ENCODE measurements around the gene RHBDD1.

The RHBDD1 gene

GRCh38 chr2:226847090-226847489 is 11.2 kb downstream of the RHBDD1 start:
- DNase-seq: no peak

GRCh38 chr2:226847511-226847910 is 11.7 kb downstream of the RHBDD1 start:
- DNase-seq: no peak

DNA sequence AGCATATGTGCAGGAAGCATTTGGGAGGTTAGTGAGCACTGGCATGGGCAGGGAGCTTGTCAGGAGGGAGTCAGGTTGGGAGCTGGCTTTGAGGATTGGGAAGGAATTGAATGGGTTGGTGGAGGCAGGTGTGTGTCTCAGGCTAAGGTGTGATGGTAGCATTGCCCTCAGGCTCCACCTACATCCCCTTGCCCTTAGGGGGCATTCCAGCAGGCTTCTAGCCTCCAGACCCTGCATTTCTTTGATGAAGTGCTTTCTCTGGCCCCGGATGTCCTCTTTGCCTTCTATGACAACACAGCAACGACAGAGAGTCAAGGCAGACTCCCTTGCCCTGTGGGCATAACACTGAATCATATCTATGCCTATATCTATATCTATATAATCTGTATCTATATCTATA is 13.5 kb downstream of the RHBDD1 start:
- no peak for DNase-seq

- no peak for DNase-seq
Observed at GRCh38 chr2:226850024-226850423, 14.2 kb downstream of the RHBDD1 start.

GRCh38 chr2:226855787-226856186 is 19.9 kb downstream of the RHBDD1 start:
- DNase-seq: no peak

- no peak for DNase-seq
Observed at GRCh38 chr2:226860087-226860486, 24.2 kb downstream of the RHBDD1 start.

DNA sequence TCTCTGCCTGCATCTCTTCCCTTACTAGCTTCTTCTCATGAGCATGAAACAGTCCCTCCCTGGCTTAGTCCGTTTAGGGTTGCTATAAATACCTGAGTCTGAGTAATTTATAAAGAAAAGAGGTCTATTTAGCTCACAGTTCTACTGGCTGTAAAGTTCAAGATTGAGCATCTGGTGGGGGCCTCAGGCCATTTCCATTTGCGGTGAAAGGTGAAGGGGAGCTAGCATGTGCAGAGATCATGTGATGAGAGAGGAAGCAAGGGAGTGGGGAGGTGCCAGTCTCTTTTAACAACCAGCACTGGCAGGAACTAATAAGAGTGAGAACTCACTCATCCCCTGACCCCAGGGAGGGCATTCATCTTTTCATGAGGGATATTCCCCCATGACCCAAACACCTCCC is 26.8 kb downstream of the RHBDD1 start:
- DNase-seq: no peak

- DNase-seq: no peak
Observed at GRCh38 chr2:226865273-226865672, 29.4 kb downstream of the RHBDD1 start.

DNA sequence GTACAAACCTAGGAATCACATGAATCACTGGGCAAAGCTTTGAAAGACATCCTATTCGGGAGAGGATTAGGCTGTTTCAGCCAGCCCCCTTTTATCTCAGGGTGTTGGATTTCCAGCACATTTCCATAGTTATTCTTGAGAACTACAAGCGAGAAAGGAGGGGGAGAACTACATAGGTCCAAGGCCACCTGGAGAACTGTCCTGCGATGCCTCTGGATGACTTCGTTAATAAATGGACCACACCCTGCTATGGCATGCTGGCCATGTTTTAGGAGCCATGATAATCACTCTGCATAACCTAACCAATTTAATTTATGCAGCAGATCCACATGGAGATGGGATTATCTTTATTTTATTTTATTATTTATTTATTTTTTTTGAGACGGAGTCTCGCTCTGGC is 29.9 kb downstream of the RHBDD1 start:
- no peak for DNase-seq

DNA sequence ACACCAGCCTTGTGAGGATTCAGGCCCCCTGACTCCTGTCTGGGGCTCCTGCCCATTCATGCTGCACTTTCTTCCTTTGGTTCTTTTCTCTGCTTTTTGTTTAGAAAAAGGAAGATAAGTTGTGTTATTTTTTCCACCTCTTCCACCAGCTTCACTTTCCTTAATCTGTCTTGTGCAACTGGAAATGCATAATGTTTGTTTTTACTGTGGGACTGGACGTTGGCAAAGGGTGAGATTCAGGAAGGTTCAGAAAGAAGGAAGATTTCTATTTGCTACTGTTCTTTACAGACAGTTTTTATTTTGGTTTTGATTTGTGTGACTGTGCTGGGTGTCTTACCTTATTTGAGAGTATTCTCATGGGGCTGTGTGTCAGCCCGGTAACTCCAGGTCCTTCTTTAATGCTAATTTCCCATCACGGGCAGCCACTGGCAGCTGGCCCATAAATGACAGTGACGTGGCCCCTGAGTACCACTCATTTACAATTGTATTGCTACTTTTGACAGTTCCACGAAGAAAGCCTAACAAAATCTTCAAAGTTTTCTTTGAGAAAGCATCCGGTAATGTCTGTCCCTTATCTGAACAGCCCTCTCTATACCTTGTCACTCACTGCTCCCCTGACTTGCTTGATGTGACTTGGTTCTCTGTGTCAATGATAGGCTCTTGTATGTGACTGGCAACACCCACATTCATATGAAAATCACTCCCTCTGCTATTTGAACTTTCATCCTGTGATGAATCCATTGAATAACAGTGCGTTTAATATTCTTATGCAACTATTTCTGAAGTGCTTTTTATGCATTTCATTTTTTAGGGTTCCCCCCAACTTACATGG is 32.7 kb downstream of the RHBDD1 start:
- DNase-seq: no peak

DNA sequence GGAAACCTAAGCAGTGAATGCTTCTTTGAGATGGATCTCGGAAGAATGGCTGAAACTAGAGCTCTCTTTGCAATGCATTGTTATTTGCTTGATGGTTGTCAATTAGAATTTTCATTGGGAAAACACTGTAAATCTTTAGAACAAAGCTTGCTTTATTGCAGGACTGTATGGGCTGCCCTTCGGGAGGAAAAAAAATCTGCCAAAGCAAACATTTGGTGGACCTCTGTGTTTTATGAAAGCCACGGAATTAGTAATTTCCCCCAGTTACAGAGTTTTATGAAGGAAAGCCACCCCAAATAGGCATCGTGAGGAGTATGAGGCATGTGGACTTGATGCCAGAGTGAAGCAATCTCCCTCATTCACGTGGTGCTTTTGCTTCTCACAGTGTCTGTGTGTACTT is 33.5 kb downstream of the RHBDD1 start:
- no peak for DNase-seq

GRCh38 chr2:226873051-226873620 is 37.3 kb downstream of the RHBDD1 start:
- peak; percentile 32 for DNase-seq

DNA sequence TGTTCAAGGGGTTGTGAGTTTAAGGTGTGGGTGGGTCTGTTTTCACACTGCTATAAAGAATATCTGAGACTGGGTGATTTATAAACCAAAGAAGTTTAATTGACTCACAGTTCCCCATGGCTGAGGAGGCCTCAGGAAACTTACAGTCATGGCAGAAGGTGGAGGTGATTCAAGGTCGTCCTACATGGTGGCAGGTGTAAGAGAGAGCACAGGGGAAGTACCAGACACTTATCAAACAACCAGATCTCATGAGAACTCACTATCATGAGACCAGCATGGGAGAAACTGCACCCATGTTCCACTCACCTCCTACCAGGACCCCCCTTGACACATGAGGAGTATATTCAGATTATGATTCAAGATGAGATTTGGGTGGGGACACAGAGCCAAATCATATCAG is 38.0 kb downstream of the RHBDD1 start:
- DNase-seq: peak; percentile 41

DNA sequence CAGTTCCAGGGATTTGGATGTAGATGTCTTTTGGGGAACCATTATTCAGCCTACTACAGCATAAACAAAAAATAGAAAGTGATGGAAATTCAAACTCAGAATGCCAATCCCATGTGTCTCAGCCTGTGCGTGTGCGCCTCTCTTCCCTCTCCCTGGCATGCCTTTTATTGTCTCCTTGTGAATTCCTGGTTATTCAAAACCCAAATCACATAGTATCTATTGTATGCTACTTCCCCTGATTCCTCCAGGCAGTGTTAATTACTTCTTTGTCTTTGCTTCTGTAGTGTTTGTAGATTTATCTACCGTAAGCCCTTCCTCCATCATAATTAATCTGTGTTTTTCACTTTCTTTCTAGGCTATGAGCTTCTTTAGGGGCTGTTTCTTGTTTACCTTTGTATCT is 38.9 kb downstream of the RHBDD1 start:
- no peak for DNase-seq

- no peak for DNase-seq
Observed at GRCh38 chr2:226875438-226876225, 39.8 kb downstream of the RHBDD1 start.

DNA sequence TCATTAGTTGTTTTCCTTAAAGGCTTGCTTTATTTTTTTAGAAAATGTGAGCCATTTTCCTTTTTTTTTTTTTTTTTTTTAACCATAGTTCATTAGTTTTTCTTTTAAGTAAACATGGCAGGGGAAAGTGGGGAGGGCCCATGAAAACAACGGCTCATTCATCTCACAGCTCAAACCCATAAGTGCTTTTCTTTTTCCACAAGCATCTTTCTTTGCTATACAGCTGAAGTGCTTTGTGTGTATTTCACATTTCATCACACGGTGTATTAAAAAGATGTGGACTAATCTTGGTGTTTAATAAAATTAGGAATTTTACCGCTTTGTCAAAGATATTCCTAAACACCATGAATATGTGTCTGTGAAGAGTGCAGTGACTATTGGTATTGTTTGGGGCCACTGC is 41.6 kb downstream of the RHBDD1 start:
- no peak for DNase-seq

DNA sequence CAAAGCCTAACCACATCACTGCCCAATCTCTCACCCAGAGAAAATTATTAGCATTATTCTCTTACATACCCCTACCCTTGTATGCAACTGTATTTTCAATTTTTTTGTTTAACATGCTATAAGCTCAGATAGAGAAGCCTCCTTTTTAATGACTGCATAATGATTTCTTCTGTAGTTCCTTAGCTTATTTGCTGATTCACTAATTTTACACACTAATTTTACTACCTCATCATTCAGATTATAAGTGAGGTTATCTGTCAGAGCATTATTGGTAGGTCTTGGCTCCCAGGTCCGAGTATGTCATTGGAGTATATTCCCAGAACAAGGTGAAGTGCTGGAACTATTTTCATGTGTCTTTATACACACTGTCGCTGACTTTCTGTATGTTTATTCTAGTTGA is 45.4 kb downstream of the RHBDD1 start:
- DNase-seq: no peak

- DNase-seq: no peak
Observed at GRCh38 chr2:226882606-226883005, 46.8 kb downstream of the RHBDD1 start.

DNA sequence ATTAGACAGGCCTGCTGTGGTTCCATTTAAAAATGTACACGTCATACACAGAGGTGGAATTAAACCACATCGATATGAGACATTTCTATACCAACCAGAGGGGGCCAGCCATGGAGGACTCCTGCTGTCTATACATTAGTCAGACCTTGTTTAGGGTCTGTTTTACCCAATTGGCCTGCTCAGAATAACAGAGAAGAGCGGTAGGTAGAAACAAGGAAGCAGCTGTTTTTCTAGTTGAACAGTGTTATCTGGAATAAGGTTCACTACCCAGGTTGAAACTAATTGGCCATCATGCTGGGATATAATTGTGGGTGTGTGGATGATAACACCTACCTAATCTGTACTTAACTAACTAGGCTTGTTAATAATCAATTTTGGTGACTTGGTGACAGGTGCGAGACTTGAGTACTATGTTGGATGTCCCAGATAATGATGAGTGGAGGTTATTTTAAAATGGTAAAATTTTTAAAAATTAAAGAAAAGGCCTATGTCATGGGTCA is 47.5 kb downstream of the RHBDD1 start:
- no peak for DNase-seq

- DNase-seq: no peak
Observed at GRCh38 chr2:226884166-226884565, 48.3 kb downstream of the RHBDD1 start.

DNA sequence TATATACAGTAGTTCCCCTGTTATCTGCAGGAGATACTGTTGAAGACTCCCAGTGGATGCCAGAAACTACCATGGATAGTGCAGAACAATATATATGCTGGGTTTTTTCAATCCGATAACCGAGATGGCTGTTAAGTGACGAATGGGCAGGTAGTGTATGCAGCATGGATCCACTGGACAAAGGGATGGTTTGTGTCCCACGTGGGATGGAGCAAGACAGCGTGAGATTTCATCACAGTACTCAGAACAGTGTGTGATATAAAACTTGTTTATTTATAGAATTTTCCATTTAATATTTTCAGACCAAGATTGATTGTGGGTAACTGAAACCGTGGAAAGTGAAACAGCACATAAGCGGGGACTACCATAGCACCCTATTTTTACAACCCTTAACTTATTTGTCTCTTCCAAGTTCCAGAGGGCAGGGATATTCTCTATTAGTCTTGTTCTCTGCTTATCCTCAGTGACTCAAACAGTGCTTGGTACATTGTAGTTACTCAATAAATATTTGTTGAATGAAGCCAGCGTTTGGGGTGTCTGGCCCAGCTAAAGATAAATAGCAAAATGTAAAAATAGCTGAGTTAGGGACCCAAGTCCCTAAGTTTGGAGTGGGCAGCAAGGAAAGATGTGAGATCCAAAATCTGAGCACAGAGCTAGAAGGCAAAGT is 50.0 kb downstream of the RHBDD1 start:
- no peak for DNase-seq

GRCh38 chr2:226887940-226888339 is 52.1 kb downstream of the RHBDD1 start:
- no peak for DNase-seq

DNA sequence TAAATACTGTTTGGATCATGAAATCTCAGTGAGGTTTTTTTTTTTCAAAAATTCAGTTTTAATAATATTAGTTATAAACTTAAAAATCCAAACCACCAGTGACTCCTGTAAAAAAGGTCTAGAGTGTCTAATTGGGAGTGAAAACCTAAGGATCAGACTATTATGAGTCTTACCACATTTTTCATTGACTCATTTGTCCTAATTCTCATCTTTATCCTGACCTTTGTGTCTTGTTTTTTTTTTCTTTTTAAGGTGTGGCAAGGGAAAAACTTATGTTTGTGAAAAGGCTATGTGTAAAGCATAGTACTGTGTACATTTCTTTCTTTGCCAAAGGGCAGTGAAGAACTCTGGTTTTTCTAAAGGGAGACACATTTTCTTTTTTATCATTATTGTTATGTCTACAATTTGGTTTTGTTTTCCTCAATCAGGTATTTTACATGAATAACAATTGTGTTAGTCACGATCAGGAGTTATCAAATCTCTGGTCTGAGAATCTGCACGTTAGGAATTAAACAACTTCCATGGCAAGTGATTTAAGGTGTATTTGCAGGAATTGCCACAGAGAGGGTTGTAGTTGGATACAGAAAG is 52.6 kb downstream of the RHBDD1 start:
- DNase-seq: no peak
